Epidermal melanocyte (primary cell): ENCODE data around the gene TMED3.
"Not testable (repeated sequence)": the region's sequence is repeated elsewhere in the genome, so short reads cannot be mapped to it uniquely, and the experiment has no call there.

Experiments used
- DNase-seq: peaks from one replicate; pipeline ENCODE4 v3.0.0; 2011; ENCODE audit warnings: low spot score; ENCODE audit not compliant: insufficient read length

TMED3 gene

DNA sequence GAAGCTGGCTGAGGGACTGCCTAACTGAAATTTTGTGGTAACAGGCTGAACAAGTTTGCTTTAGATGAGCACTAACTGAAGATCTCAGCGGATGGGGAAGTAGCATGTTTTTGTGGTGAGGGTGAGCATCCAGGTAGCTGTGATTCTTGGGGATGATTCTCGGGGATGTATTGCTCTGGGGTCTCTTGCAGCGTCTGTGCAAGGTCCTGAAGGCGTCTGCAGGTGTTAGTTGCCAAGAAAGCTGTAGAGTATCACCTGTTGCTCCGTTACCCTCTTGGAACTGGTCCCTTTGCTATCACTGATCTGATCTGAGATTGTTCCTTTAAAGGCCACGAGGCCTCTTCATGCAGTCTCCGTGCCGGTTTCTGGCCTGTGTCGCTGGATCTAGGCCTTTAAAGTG lies 6.0 kb downstream of the TMED3 start:
- no peak for DNase-seq

GRCh38 chr15:79319973-79320372 lies 9.1 kb downstream of the TMED3 start:
- not testable (repeated sequence) for DNase-seq

GRCh38 chr15:79321876-79322275 lies 11.0 kb downstream of the TMED3 start:
- no peak for DNase-seq

DNA sequence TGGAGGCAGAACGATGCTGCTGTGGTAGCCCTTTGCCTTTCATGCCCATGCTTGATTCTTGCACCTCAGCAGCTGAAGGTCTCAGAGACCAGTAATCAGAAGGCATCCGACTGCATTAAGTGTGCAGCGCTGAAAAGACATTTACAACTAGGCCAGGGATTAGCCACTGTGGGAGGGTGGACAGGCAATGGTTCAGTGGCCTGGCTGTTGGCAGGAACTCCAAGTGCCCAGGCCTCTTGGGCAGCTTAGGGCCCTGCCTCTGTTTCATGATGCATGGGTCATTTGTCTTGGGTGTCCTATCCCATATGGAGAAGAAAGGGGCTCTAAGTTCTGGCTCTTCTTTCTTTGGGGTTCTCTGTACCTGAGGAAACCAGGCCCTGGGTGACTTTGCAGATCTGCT lies 11.4 kb downstream of the TMED3 start:
- no peak for DNase-seq

DNA sequence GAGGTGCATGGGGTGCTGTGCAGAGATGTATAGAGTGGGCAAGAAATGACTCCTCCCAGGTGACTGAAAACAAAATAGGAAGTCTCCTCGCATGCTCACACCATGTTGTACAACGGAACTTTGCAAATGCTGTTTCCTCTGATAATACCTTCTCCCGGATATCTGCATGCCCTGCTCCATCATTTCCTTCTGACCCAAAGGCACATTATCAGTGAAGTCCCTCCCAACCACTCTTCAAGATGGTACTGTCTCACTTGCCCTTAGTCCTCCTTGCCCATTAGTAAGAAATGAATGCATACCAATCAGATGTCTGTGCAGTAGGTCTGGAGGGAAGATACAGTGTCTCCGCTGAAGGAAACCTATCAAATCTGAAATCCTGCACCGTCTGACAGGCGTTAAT lies 12.0 kb downstream of the TMED3 start:
- DNase-seq: no peak

DNA sequence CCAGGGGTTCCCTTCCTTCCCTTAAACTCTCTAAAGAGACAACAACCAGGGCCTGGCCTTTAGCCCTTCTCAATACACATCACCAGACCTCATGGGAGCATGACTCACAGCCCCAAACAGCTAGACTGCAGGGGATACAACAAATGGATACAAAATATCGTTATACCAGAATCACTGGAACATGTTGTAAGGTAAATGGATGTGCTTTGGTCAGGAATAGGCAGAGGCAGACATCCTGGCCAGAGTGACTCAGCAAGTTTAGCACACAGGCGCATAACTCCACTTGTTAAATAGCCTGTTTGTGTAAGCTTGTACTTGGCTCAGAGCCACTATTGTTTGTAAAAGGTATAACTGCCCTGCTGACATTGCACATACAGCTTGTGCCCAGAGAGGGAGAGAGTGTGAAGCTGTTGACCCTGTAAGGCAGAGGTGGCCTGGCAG lies 18.3 kb downstream of the TMED3 start:
- no peak for DNase-seq

GRCh38 chr15:79332824-79333510 lies 22.1 kb downstream of the TMED3 start:
- no peak for DNase-seq

DNA sequence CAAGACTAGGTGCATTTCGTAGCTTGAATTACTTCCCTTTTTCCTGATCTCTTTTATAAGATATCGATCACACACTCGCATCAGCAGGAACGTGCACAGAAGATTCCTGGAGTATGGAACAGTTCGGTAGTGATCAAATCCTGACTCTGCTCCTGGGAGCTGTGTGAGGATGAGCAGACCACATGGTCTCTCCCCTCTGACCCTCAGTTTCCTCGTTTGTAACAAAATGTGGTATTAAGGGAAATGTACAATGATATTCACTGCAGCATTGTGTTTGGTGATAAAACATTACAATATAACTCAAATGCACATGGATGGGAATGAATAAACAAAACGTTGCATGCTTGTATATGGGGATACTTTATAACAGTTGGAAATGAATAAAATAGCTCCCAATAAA lies 26.7 kb downstream of the TMED3 start:
- DNase-seq: no peak

DNA sequence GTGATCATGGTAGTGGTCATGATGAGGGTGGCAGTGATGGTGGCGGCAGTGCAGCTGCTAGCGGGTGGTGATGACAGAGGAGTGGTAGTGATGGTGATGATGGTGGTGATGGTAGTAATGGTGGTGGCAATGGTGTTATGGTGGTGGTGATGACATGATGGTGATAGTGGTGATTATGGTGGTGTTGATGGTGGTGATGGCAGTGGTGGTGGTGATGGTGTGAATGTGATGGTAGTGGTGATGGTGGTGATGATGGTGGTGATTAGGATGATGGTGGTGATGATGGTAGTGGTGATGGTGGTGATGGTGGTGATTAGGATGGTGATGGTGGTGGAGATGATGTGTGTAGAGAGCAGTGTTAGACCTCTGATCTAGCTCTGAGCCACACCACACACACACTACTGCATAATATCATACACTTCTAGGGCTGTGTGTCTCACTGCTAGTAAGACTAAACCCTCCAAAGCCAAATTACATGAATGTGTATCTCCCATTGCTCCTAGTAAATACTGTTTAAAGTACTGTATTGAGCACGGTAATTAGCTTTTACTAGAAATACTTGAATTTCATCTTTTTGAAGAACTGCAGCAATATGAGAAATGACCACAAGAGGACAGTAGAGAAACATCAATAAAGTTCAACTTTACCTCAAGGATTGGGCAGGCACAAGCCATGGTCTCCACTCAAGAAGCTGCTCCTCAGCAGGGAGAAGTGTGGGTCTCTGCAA lies 28.8 kb downstream of the TMED3 start:
- DNase-seq: peak; percentile 24

- no peak for DNase-seq
These were observed 29.3 kb downstream of the TMED3 start for GRCh38 chr15:79340315-79340602.

GRCh38 chr15:79341396-79341795 lies 30.5 kb downstream of the TMED3 start:
- no peak for DNase-seq

GRCh38 chr15:79349525-79349924 lies 38.6 kb downstream of the TMED3 start:
- DNase-seq: no peak

DNA sequence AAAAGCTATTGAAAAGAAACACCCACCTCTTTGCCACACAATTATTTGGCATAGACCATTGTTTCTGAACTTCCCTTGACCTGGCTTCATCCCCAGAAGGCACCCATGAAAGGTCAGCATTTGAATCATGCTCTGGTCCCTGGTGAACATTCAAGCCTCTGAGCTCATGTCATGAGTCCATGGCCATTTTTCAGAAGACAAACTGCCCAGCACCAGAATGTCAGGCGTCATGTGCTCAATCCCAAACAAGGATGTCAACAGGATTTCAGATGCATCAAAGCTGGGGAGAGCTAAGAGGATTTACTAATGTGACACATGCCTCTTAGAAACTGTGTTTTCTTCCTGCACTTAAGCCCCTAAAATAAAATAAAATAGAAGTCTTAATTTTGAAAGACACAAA lies 41.3 kb downstream of the TMED3 start:
- no peak for DNase-seq

DNA sequence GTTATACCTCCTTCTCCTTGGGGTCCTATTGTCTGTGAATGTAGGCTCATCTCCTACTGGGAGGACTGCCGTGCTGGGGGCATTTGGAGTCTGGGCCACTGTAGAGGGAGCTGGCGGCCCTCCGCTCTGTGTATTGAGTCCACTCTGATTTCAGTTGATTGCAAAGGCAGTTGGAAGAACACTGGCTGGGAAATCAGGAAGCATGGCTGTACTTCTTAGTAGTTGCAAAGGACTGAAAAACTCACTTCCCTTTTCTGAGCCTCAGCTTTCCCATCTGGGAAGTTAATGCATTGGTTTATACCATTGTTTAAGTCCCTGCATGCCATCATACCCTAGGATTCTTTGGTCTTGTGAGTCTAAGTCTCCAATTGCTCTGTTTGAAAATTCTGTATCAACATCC lies 46.7 kb downstream of the TMED3 start:
- DNase-seq: no peak

- DNase-seq: no peak
These were observed 47.2 kb downstream of the TMED3 start for GRCh38 chr15:79358069-79358468.

- DNase-seq: no peak
These were observed 53.8 kb downstream of the TMED3 start for GRCh38 chr15:79364571-79365240.

DNA sequence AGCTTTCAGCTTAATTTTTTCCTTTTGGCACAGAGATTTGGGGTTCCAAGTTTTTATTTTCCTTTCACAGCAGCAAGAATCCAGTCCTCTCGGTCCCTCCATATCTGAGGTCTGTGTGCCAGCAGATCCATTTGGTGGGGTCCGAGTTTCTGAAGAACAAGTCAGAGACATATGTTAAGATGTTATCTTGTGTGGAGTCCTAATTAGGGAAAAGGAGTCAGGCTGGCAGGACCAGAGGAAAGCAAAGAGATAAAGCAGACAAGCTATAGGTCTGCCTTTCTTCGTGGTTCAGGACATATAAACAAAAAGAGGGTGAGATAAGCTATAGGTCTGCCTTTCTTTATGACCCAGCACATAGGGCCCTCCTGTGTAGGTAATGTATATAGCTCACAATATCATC lies 54.9 kb downstream of the TMED3 start:
- no peak for DNase-seq

DNA sequence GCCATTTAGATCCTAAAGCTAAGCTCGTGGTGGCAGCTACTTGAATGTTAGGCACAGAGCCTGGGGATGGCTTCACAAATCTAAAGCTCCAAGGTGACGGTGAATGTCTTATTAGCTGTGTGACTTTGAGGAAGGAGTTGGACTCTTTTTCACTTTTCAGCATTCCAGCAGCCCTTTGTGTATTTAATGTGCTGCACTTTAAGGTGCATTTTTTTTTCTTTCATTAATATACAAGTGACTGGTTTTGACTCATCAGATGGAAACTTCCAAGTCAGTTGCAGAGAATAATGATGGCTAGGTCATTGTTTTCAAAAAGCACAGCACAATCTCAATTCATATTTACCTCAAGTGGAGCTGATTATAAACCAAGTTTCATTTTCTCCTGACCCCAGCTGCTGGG lies 55.8 kb downstream of the TMED3 start:
- DNase-seq: no peak

DNA sequence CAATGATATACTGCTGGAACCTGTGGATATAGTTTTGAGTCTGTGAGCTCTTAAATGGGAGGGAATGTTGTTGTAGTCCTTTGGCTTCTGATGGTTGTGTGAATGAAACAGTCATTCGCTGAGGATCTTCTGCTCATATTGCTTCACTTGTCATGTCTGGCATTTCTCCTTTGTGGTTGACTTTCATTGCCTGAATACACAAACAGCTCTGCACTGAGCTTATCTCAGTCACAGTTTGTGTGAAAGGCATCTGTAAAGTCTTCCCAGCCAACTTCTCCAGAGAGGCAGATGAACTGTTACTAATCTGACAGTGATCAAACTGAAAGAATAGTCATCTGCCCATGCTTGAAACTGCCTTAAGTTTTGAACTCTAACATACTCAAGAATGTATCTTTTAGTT lies 59.8 kb downstream of the TMED3 start:
- DNase-seq: no peak

GRCh38 chr15:79371591-79371990 lies 60.7 kb downstream of the TMED3 start:
- no peak for DNase-seq

DNA sequence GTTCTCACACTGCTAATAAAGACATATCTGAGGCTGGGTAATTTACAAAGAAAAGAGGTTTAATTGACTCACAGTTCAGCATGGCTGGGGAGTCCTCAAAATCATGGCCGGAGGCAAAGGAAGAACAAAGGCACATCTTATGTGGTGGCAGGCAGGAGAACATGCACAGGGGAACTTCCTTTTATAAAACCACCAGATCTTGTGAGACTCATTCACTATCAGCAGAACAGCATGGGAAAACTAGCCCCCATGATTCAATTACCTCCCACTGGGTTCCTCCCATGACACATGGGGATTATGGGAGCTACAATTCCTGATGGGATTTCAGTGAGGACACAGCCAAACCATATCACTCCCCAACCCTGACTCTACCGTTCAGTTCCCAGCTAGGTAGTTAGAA lies 61.5 kb downstream of the TMED3 start:
- no peak for DNase-seq
